CD8-positive, alpha-beta memory T cell (primary cell): Measurements from ENCODE around the gene PJVK. TPM values are rescaled to one million over a fixed set of nuclear protein-coding genes. Genes with fewer than 3 reads are reported as not detected.
A peak's percentile ranks its signal among the peaks of the same experiment; 100 is the strongest.

Experiments used
- CTCF ChIA-PET: fragments of 350-600 bp; sonication (Branson Sonifier 250); formaldehyde crosslinking; loops from one replicate; lab custom pipeline; 2021; ENCODE audit warnings: antibody characterized with exemption; lab: Charles Lee
- POLR2A ChIA-PET: fragments of 350-600 bp; sonication (Branson Sonifier 250); formaldehyde crosslinking; loops from one replicate; lab custom pipeline; 2021; ENCODE audit warnings: antibody characterized with exemption; lab: Charles Lee
- DNase-seq, 5 donors: peaks; one replicate each; pipeline versions ENCODE4 v3.0.0 to v3.0.0-alpha.2; 2020 to 2022; ENCODE audit warnings: mixed read lengths in 1 of 5
- H3K27ac ChIP-seq: one replicate; pipeline ENCODE4 v1.7.0; 2013; ENCODE audit warnings: low read depth, mild to moderate bottlenecking, low read length, moderate library complexity
- H3K27me3 ChIP-seq: 2 replicates; pipeline ENCODE4 v1.7.0; 2013; ENCODE audit warnings: low read length, mild to moderate bottlenecking; ENCODE audit not compliant: insufficient read depth, poor library complexity, severe bottlenecking
- H3K36me3 ChIP-seq: 2 replicates; pipeline ENCODE4 v1.7.0; 2013; ENCODE audit warnings: mild to moderate bottlenecking, low read length, moderate library complexity; ENCODE audit not compliant: insufficient read depth
- H3K4me1 ChIP-seq: 2 replicates; pipeline ENCODE4 v1.7.0; 2013; ENCODE audit warnings: mild to moderate bottlenecking, low read length, moderate library complexity; ENCODE audit not compliant: insufficient read depth
- H3K4me3 ChIP-seq: 2 replicates; pipeline ENCODE4 v1.7.0; 2013; ENCODE audit warnings: mild to moderate bottlenecking, low read length
- H3K9me3 ChIP-seq: 2 replicates; pipeline ENCODE4 v1.7.0; 2013; ENCODE audit warnings: mild to moderate bottlenecking, low read length
- H3K27ac Mint-ChIP-seq, 8 donors: one replicate each; pipeline ENCODE4 v1.8.0; 2020 to 2021; ENCODE audit warnings: mixed read lengths in 8 of 8, mild to moderate bottlenecking in 6 of 8, inconsistent platforms in 3 of 8, moderate library complexity in 3 of 8
- H3K27me3 Mint-ChIP-seq, 2 donors: one replicate each; pipeline ENCODE4 v1.8.0; 2020 to 2021; ENCODE audit warnings: mixed read lengths in 2 of 2, mild to moderate bottlenecking in 1 of 2, moderate library complexity in 1 of 2
- H3K36me3 Mint-ChIP-seq, 3 donors: one replicate each; pipeline ENCODE4 v1.8.0; 2020 to 2021; ENCODE audit warnings: mixed read lengths in 3 of 3, inconsistent platforms in 1 of 3, mild to moderate bottlenecking in 1 of 3
- H3K4me1 Mint-ChIP-seq, 3 donors: one replicate each; pipeline ENCODE4 v1.8.0; 2020 to 2021; ENCODE audit warnings: mixed read lengths in 3 of 3, inconsistent platforms in 1 of 3, mild to moderate bottlenecking in 1 of 3
- H3K4me3 Mint-ChIP-seq, 7 donors: one replicate each; pipeline ENCODE4 v1.8.0; 2020 to 2021; ENCODE audit warnings: mixed read lengths in 7 of 7, mild to moderate bottlenecking in 6 of 7, moderate library complexity in 4 of 7, inconsistent platforms in 2 of 7
- H3K9me3 Mint-ChIP-seq, 5 donors: one replicate each; pipeline ENCODE4 v1.8.0; 2020 to 2022; ENCODE audit warnings: mixed read lengths in 5 of 5, mild to moderate bottlenecking in 3 of 5, moderate library complexity in 2 of 5, inconsistent platforms in 1 of 5
- polyA plus RNA-seq: library from polyadenylated mRNA; unstranded; fragments of 300-500 nt; fragmentation: Illumina TruSeq; gene quantifications from one replicate; pipeline ENCODE4 v1.2.3, GENCODE V29; 2021
- total RNA-seq, 2 experiments: library from RNA; stranded (reverse); gene quantifications; one replicate each; pipeline ENCODE4 v1.2.3, GENCODE V29; 2021

The PJVK gene
- total and polyA plus RNA-seq, 3 experiments from 2014 or later = 1.5 to 1.9 TPM; not detected in 1

- H3K4me3 ChIP-seq = no peak overlapping the region
- Mint-ChIP-seq H3K9me3 (no peaks in the 10 kb centered on the region), H3K4me3 (no peak overlapping the region), H3K27me3 (no peaks in the 10 kb centered on the region), H3K36me3 (peaks cover 0 to 73% (median 30%) of the 10 kb centered on the region in 3 donors), H3K4me1 (peaks cover 2 to 9% (median 9%) of the 10 kb centered on the region in 3 donors), H3K27ac (peak overlapping the region in 1 of 8 donors; percentile 62)
- H3K9me3 ChIP-seq = no peaks in the 10 kb centered on the region
- H3K27ac ChIP-seq = no peak overlapping the region
- POLR2A ChIA-PET = interaction anchor here (0.6 kb wide), 1 partner anchor 9 kb away, joined by 4 read pairs; no protein-coding TSS in a partner anchor
- CTCF ChIA-PET = interaction anchor here (0.9 kb wide), 1 partner anchor 8 kb away, joined by 3 read pairs; no protein-coding TSS in a partner anchor
- DNase-seq = no peak
- H3K36me3 ChIP-seq = peaks cover 30% of the 10 kb centered on the region
- H3K4me1 ChIP-seq = no peaks in the 10 kb centered on the region
- no peaks in the 10 kb centered on the region for H3K27me3 ChIP-seq
Measured at GRCh38 chr2:178441426-178441825, 9.8 kb upstream of the PJVK start.

- no peak for DNase-seq
- Mint-ChIP-seq H3K4me1 (peaks cover 28 to 44% (median 35%) of the 10 kb centered on the region in 3 donors), H3K27me3 (peaks cover 0 to 2% of the 10 kb centered on the region in 2 donors), H3K27ac (peak overlapping the region; percentile 59 to 96 (median 94)), H3K9me3 (no peaks in the 10 kb centered on the region), H3K36me3 (peaks cover 0 to 46% (median 11%) of the 10 kb centered on the region in 3 donors), H3K4me3 (peak overlapping the region; percentile 23 to 95 (median 86))
- Histone ChIP-seq H3K27ac (peak overlapping the region; percentile 88), H3K4me3 (no peak overlapping the region), H3K4me1 (peaks cover 25% of the 10 kb centered on the region), H3K9me3 (no peaks in the 10 kb centered on the region), H3K36me3 (peaks cover 23% of the 10 kb centered on the region), H3K27me3 (no peaks in the 10 kb centered on the region)
- ChIA-PET POLR2A (interaction anchor here (0.6 to 2.7 kb wide), 3 partner anchors 30 to 1229 kb away, joined by 3 to 25 read pairs (median 6); no protein-coding TSS in a partner anchor), CTCF (interaction anchor here (0.9 to 3.2 kb wide), 4 partner anchors 8 to 69 kb away, joined by 3 to 27 read pairs (median 3); no protein-coding TSS in a partner anchor)
Measured at GRCh38 chr2:178448968-178449661, 2.1 kb upstream of the PJVK start.

GRCh38 chr2:178449700-178450523 lies 1.3 kb upstream of the PJVK start:
- Histone ChIP-seq H3K4me3 (peak overlapping the region; percentile 64), H3K4me1 (peaks cover 25% of the 10 kb centered on the region), H3K36me3 (peaks cover 19% of the 10 kb centered on the region), H3K27ac (peak overlapping the region; percentile 88), H3K27me3 (no peaks in the 10 kb centered on the region), H3K9me3 (no peaks in the 10 kb centered on the region)
- peak overlapping the region; percentile 90 to 97 (median 96) for H3K27ac Mint-ChIP-seq
- ChIA-PET CTCF (interaction anchor here (0.8 to 3.2 kb wide), 8 partner anchors 9 to 73 kb away, joined by 3 to 27 read pairs (median 3); no protein-coding TSS in a partner anchor), POLR2A (interaction anchor here (0.6 to 2.7 kb wide), 4 partner anchors 8 to 1230 kb away, joined by 3 to 25 read pairs (median 5); no protein-coding TSS in a partner anchor)
- peaks cover 28 to 43% (median 31%) of the 10 kb centered on the region in 3 donors for H3K4me1 Mint-ChIP-seq
- H3K9me3 Mint-ChIP-seq = no peaks in the 10 kb centered on the region
- H3K36me3 Mint-ChIP-seq = peaks cover 0 to 40% (median 12%) of the 10 kb centered on the region in 3 donors
- DNase-seq = peak in 1 of 5 donors; percentile 12
- H3K27me3 Mint-ChIP-seq = peaks cover 0 to 2% of the 10 kb centered on the region in 2 donors
- peak overlapping the region; percentile 86 to 96 (median 89) for H3K4me3 Mint-ChIP-seq

- Histone ChIP-seq H3K36me3 (peaks cover 13% of the 10 kb centered on the region), H3K4me1 (peaks cover 25% of the 10 kb centered on the region), H3K27ac (peak overlapping the region; percentile 88), H3K4me3 (peak overlapping the region; percentile 64), H3K27me3 (no peaks in the 10 kb centered on the region), H3K9me3 (no peaks in the 10 kb centered on the region)
- Mint-ChIP-seq H3K9me3 (no peaks in the 10 kb centered on the region), H3K36me3 (peaks cover 0 to 34% (median 11%) of the 10 kb centered on the region in 3 donors), H3K4me3 (peak overlapping the region; percentile 86 to 96 (median 89)), H3K27ac (peak overlapping the region; percentile 90 to 97 (median 96)), H3K27me3 (peaks cover 0 to 2% of the 10 kb centered on the region in 2 donors), H3K4me1 (peaks cover 27 to 38% (median 31%) of the 10 kb centered on the region in 3 donors)
- ChIA-PET POLR2A (interaction anchor here (0.6 to 2.7 kb wide), 5 partner anchors 9 to 36 kb away, joined by 4 to 25 read pairs (median 6); no protein-coding TSS in a partner anchor), CTCF (interaction anchor here (0.8 to 3.2 kb wide), 8 partner anchors 9 to 72 kb away, joined by 3 to 27 read pairs (median 4); partner anchors contain the start of gene PLEKHA3)
- DNase-seq = peak in 3 of 5 donors; percentile 68 to 85 (median 76)
Measured at GRCh38 chr2:178450524-178450773, 729 bp upstream of the PJVK start.

- no peak overlapping the region for H3K27ac ChIP-seq
- peak overlapping the region in 5 of 7 donors; percentile 51 to 96 (median 89) for H3K4me3 Mint-ChIP-seq
- H3K36me3 ChIP-seq = peaks cover 12% of the 10 kb centered on the region
- H3K27ac Mint-ChIP-seq = peak overlapping the region in 4 of 8 donors; percentile 6 to 96 (median 44)
- ChIA-PET CTCF (interaction anchor here (0.7 kb wide), 1 partner anchor 72 kb away, joined by 3 read pairs; no protein-coding TSS in a partner anchor), POLR2A (interaction anchor here (1.7 kb wide), 1 partner anchor 24 kb away, joined by 5 read pairs; no protein-coding TSS in a partner anchor)
- peaks cover 25% of the 10 kb centered on the region for H3K4me1 ChIP-seq
- no peaks in the 10 kb centered on the region for H3K9me3 ChIP-seq
- peaks cover 0 to 3% of the 10 kb centered on the region in 2 donors for H3K27me3 Mint-ChIP-seq
- no peaks in the 10 kb centered on the region for H3K27me3 ChIP-seq
- H3K9me3 Mint-ChIP-seq = no peaks in the 10 kb centered on the region
- H3K4me1 Mint-ChIP-seq = peaks cover 27 to 35% (median 31%) of the 10 kb centered on the region in 3 donors
- H3K36me3 Mint-ChIP-seq = peaks cover 0 to 23% (median 11%) of the 10 kb centered on the region in 3 donors
- H3K4me3 ChIP-seq = no peak overlapping the region
- no peak for DNase-seq
Measured at GRCh38 chr2:178452334-178452733, 1.2 kb downstream of the PJVK start.

- Histone ChIP-seq H3K27ac (no peak overlapping the region), H3K4me1 (peaks cover 25% of the 10 kb centered on the region), H3K9me3 (no peaks in the 10 kb centered on the region), H3K4me3 (no peak overlapping the region), H3K36me3 (peaks cover 11% of the 10 kb centered on the region), H3K27me3 (no peaks in the 10 kb centered on the region)
- H3K9me3 Mint-ChIP-seq = no peaks in the 10 kb centered on the region
- peaks cover 26 to 33% (median 29%) of the 10 kb centered on the region in 3 donors for H3K4me1 Mint-ChIP-seq
- H3K27me3 Mint-ChIP-seq = peaks cover 0 to 6% of the 10 kb centered on the region in 2 donors
- H3K27ac Mint-ChIP-seq = peak overlapping the region in 1 of 8 donors; percentile 96
- no peak for DNase-seq
- H3K36me3 Mint-ChIP-seq = peaks cover 0 to 20% (median 10%) of the 10 kb centered on the region in 3 donors
- ChIA-PET CTCF (no interaction called here), POLR2A (no interaction called here)
- peak overlapping the region in 1 of 7 donors; percentile 76 for H3K4me3 Mint-ChIP-seq
Measured at GRCh38 chr2:178452870-178453269, 1.7 kb downstream of the PJVK start.

GRCh38 chr2:178455947-178456346 lies 4.8 kb downstream of the PJVK start:
- no peaks in the 10 kb centered on the region for H3K27me3 ChIP-seq
- H3K36me3 ChIP-seq = no peaks in the 10 kb centered on the region
- H3K27ac Mint-ChIP-seq = no peak overlapping the region
- no peak overlapping the region for H3K4me3 ChIP-seq
- peaks cover 5% of the 10 kb centered on the region for H3K4me1 ChIP-seq
- no peaks in the 10 kb centered on the region for H3K9me3 Mint-ChIP-seq
- no peak for DNase-seq
- CTCF ChIA-PET = no interaction called here
- H3K27me3 Mint-ChIP-seq = peaks cover 0 to 4% of the 10 kb centered on the region in 2 donors
- H3K4me1 Mint-ChIP-seq = peaks cover 5 to 8% (median 6%) of the 10 kb centered on the region in 3 donors
- H3K27ac ChIP-seq = no peak overlapping the region
- POLR2A ChIA-PET = no interaction called here
- no peak overlapping the region for H3K4me3 Mint-ChIP-seq
- peaks cover 0 to 2% (median 0%) of the 10 kb centered on the region in 3 donors for H3K36me3 Mint-ChIP-seq
- no peaks in the 10 kb centered on the region for H3K9me3 ChIP-seq
